Transverse colon (tissue), 3 donors: ENCODE data around the gene SCYL1.

ENCODE experiments used
- EP300 ChIP-seq: sonication (generic); formaldehyde crosslinking; IDR thresholded peaks from one replicate; pipeline ENCODE4 v1.6.1; 2017; ENCODE audit warnings: antibody characterized with exemption, low read depth
- POLR2A ChIP-seq: fragments of 450-650 bp; IDR thresholded peaks from one replicate; pipeline ENCODE4 v1.6.1; 2016; ENCODE audit warnings: antibody characterized with exemption, mild to moderate bottlenecking, moderate library complexity
- TF ChIP-seq, protein P1 (sequence below), 5 experiments: fragments of 200-600 bp in 3 of 5; fragments of 450-650 bp in 2 of 5; sonication (generic) in 3 of 5; IDR thresholded peaks; 1 replicate in 2 of 5; 2 replicates in 3 of 5; pipeline ENCODE4 v1.5.1; 2016 to 2017; ENCODE audit warnings: antibody characterized with exemption in 5 of 5, inconsistent platforms in 3 of 5, mild to moderate bottlenecking in 2 of 5, moderate library complexity in 1 of 5

- TF ChIP-seq, protein P1, sequence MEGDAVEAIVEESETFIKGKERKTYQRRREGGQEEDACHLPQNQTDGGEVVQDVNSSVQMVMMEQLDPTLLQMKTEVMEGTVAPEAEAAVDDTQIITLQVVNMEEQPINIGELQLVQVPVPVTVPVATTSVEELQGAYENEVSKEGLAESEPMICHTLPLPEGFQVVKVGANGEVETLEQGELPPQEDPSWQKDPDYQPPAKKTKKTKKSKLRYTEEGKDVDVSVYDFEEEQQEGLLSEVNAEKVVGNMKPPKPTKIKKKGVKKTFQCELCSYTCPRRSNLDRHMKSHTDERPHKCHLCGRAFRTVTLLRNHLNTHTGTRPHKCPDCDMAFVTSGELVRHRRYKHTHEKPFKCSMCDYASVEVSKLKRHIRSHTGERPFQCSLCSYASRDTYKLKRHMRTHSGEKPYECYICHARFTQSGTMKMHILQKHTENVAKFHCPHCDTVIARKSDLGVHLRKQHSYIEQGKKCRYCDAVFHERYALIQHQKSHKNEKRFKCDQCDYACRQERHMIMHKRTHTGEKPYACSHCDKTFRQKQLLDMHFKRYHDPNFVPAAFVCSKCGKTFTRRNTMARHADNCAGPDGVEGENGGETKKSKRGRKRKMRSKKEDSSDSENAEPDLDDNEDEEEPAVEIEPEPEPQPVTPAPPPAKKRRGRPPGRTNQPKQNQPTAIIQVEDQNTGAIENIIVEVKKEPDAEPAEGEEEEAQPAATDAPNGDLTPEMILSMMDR (IDR thresholded peaks at IDR 0.05): no peak
- no peak for TF ChIP-seq POLR2A
- no peak for TF ChIP-seq EP300
These were observed 21.0 kb downstream of the SCYL1 start for GRCh38 chr11:65545853-65546216.
